Fibroblast of pulmonary artery (primary cell): ENCODE data around the gene ITGB4.

Experiments
- DNase-seq: peaks from one replicate; pipeline ENCODE4 v3.0.0-alpha.2; 2010; ENCODE audit warnings: low read depth
- H3K4me3 ChIP-seq: replicated peaks from 2 replicates; pipeline ENCODE4 v1.5.1; 2011; ENCODE audit warnings: low read depth, mild to moderate bottlenecking, control low read depth, low read length, moderate library complexity
- TF ChIP-seq, protein P1 (sequence below): IDR thresholded peaks from 2 replicates; pipeline ENCODE4 v1.5.1; 2011; ENCODE audit warnings: mild to moderate bottlenecking, control low read depth, low read length, inconsistent platforms; ENCODE audit errors: missing control alignments

ITGB4 gene

DNA sequence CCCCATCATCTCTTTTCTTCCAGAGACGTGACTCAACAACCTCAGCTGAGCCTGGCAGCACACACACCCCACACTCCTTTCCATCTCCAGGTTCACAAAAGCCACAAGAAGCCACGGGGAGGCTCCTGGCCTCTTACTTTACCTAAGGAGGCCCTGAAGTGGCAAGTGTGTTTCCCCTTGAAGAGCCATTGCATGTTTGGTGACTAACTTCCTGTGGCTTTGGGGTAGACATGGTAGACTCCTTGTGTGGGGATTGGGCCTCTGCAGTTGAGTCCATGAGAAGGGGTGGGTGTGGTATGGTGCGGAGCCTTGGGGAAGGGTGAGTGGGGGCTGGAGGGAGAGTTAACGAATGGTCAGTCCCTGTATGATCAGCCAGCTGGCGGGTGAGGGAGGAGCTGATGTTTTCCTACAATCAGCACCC, 29.9 kb upstream of the ITGB4 start:
- H3K4me3 ChIP-seq, result no peak overlapping the region
- TF ChIP-seq, protein P1, sequence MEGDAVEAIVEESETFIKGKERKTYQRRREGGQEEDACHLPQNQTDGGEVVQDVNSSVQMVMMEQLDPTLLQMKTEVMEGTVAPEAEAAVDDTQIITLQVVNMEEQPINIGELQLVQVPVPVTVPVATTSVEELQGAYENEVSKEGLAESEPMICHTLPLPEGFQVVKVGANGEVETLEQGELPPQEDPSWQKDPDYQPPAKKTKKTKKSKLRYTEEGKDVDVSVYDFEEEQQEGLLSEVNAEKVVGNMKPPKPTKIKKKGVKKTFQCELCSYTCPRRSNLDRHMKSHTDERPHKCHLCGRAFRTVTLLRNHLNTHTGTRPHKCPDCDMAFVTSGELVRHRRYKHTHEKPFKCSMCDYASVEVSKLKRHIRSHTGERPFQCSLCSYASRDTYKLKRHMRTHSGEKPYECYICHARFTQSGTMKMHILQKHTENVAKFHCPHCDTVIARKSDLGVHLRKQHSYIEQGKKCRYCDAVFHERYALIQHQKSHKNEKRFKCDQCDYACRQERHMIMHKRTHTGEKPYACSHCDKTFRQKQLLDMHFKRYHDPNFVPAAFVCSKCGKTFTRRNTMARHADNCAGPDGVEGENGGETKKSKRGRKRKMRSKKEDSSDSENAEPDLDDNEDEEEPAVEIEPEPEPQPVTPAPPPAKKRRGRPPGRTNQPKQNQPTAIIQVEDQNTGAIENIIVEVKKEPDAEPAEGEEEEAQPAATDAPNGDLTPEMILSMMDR, result no peak
- DNase-seq, result no peak

DNA sequence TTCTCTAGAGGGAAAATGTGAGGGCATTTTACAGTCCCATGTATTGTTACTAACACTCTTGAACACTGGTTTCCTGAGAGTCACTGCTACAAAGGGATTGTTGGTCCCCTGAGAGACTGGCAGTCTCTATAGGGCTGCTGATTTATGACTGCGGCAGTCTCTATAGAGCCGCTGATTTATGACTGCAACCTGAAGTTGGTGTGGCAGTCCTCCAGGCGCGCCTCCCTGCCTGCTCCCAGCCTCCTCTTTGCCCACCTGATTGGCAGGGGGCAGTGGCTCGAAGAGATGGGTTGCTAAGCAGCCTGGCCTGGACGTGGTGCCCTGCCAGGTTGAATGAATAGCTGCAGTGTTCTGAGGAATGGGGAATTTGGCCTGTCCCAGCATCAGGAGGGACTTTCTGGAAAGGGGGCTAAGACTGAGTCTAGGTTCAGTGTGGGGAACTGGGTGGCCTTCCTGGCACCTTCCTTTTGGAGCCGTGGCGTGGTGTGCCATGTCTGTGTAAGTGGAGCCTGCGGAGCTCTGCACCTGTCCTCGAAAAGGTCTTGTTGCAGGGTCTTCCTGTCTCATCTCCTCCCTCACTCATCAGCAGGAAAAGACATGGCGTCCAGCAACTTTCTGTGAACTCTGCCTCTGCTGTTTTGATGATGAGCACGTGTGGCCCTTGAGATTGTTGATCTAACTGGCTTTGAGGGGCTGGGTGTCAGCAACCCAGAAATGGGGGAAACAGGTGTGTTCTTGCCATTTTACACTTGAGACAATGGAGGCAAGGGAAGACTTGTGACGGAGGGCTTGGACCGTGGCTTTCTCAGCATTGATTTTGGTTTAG, 29.2 kb upstream of the ITGB4 start:
- no peak overlapping the region for H3K4me3 ChIP-seq
- DNase-seq, result no peak
- TF ChIP-seq, protein P1, result no peak

DNA sequence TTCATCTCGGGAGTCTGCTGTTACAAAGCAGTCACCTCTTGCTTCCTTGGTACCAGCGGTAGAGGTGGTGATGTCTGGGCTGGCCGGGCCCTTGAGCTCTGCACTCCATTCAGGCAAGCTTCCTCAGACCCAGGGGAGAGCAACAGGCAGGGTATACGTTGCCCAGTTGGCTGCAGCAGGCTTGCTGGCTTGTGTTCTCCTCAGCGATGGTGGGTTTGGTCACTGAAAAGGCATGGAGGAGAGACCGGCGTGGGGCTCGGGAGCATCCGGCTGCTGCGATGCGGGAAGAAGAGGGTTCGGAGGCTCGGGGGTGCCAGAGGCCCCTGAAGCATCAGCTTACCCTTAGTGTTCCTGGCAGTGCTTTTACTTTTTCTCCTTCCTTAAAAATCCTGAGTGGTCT, 28.3 kb upstream of the ITGB4 start:
- no peak for DNase-seq
- H3K4me3 ChIP-seq, result no peak overlapping the region
- TF ChIP-seq, protein P1, result no peak

DNA sequence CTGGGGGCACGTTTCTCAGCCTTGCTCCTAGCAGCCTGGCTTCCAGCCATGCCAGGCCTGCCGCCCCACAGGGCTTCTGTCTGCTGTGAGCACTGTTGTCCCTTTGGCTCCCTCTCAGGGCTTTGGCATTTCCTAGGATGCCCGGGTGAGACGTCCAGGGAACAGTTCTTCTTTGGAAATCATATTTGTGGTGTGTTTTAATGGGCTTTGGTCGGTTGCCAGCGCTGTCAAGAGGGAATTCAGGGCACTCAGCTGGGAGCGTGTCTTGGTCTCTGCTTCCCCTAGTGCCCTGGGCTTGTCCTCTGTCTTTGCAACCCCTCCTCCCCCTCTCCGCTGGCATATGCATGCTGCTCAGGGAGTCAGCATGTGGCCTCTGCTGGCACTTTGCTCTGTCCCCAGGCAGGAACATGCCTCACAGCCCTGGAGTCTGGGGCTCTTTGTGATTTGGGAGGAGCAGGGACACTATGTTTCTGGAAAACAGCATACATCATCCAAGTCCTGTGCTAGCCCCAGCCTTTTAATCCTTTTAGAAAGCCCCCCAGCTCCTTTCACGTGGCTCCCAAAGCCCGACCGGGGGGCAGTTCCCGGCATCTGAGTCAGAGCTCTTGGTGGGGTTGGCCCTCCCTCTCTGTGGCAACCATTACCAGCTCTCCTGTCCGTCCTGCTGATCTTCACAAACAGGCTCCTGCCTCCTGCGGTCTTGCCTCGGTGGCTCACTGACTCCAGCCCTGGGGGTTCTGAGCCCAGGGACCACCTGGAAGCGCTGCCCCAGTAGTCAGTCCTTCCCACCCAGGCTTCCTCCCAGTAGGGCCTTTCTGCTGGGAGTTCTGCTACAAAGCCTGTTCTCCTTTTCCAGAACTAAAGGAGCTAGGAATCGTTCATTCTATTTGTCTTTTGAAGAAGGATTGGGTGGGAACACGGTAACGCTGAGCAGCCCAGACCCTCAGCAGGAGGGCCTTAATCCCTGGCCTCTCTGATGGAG, 27.5 kb upstream of the ITGB4 start:
- TF ChIP-seq, protein P1, result no peak
- H3K4me3 ChIP-seq, result no peak overlapping the region

DNA sequence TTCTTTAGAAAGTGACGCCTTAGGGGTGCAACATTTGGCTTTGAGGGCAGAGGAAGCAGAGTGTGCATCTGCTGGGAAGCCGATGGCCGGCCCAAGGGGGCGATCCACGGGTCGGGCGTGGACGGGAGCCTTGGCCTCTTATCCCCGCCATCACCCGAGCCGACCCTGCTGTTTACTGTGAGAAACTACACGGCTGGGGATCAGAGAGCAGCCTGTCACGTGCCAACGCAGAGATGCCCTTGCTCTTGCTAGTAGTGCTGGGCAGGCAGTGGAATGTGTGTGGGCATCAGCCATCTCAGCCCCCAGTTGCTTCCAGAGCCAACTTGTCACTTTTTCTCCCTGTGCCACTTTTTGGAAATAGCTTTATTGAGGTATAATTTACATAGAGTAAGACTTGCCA, 26.7 kb upstream of the ITGB4 start:
- H3K4me3 ChIP-seq, result no peak overlapping the region
- TF ChIP-seq, protein P1, result no peak

More for the DNA sequence above, 27.5 kb upstream of the ITGB4 start:
- DNase-seq, result peak; percentile 69

DNA sequence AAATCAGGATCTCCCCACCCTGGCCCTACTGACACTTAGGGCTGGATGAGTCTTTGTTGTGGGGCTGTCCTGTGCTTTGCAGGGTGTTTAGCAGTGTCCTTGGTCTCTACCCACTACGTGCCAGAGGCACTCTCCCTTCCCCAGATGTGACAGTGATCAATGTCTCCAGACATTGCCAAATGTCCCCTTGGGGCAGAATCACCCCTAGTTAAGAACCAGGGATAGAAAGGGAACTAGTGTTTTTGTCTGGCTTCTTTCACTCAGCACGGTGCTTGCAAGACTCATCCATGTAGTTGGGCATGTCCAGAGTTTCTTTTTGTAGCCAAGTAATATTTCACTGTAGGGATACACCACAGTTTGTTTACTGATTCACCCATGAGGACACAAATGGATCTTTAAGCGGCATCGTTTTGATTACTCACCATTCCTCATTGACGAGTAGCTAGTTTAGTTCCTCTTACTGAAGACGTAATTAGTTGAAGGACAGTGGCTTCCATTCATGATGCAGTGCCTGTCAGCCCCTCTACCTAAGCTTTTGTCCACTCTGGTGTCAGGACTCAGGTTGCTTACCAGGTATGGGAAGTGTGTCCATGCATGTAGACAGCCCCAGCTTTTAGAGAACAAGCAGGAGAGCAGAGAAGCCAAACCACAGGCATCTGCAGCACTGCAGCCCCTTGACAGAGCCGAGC, 26.0 kb upstream of the ITGB4 start:
- DNase-seq, result no peak
- TF ChIP-seq, protein P1, result no peak
- H3K4me3 ChIP-seq, result no peak overlapping the region

More for the DNA sequence above, 26.7 kb upstream of the ITGB4 start:
- DNase-seq, result no peak
